ENCODE data around the gene NCOR2.

The NCOR2 gene

GRCh38 chr12:124577374-124577773, 10.0 kb upstream of the NCOR2 start:
- DNase-seq (ENCODE audit: low read depth in 1 of 2, low spot score in 1 of 2), result no peak

- DNase-seq (ENCODE audit: low read depth in 1 of 2, low spot score in 1 of 2), result no peak
Observed at GRCh38 chr12:124576061-124576650, 8.7 kb upstream of the NCOR2 start.

- no peak for DNase-seq (ENCODE audit: low read depth in 1 of 2, low spot score in 1 of 2)
Observed at GRCh38 chr12:124573839-124574786, 6.7 kb upstream of the NCOR2 start.

- no peak for DNase-seq (ENCODE audit: low read depth in 1 of 2, low spot score in 1 of 2)
Observed at GRCh38 chr12:124571556-124571955, 4.1 kb upstream of the NCOR2 start.

GRCh38 chr12:124570810-124571209, 3.4 kb upstream of the NCOR2 start:
- DNase-seq (ENCODE audit: low read depth in 1 of 2, low spot score in 1 of 2), result no peak

GRCh38 chr12:124569375-124570148, 2.1 kb upstream of the NCOR2 start:
- no peak for DNase-seq (ENCODE audit: low read depth in 1 of 2, low spot score in 1 of 2)

GRCh38 chr12:124568431-124569374, 1.3 kb upstream of the NCOR2 start:
- DNase-seq (ENCODE audit: low read depth in 1 of 2, low spot score in 1 of 2), result no peak

GRCh38 chr12:124567673-124568373, 411 bp upstream of the NCOR2 start:
- peak; percentile 55 to 70 for DNase-seq (ENCODE audit: low read depth in 1 of 2, low spot score in 1 of 2)

- peak; percentile 30 to 47 for DNase-seq (ENCODE audit: low read depth in 1 of 2, low spot score in 1 of 2)
Observed at GRCh38 chr12:124566161-124566996, 1.0 kb downstream of the NCOR2 start.

GRCh38 chr12:124565656-124566160, 1.7 kb downstream of the NCOR2 start:
- DNase-seq (ENCODE audit: low read depth in 1 of 2, low spot score in 1 of 2), result no peak

- no peak for DNase-seq (ENCODE audit: low read depth in 1 of 2, low spot score in 1 of 2)
Observed at GRCh38 chr12:124564971-124565491, 2.4 kb downstream of the NCOR2 start.

GRCh38 chr12:124564232-124564958, 3.0 kb downstream of the NCOR2 start:
- no peak for DNase-seq (ENCODE audit: low read depth in 1 of 2, low spot score in 1 of 2)

- DNase-seq (ENCODE audit: low read depth in 1 of 2, low spot score in 1 of 2), result no peak
Observed at GRCh38 chr12:124563809-124564208, 3.6 kb downstream of the NCOR2 start.

GRCh38 chr12:124563401-124563800, 4.0 kb downstream of the NCOR2 start:
- DNase-seq (ENCODE audit: low read depth in 1 of 2, low spot score in 1 of 2), result no peak

- no peak for DNase-seq (ENCODE audit: low read depth in 1 of 2, low spot score in 1 of 2)
Observed at GRCh38 chr12:124562796-124563181, 4.6 kb downstream of the NCOR2 start.

- no peak for DNase-seq (ENCODE audit: low read depth in 1 of 2, low spot score in 1 of 2)
Observed at GRCh38 chr12:124562018-124562795, 5.2 kb downstream of the NCOR2 start.

- no peak for DNase-seq (ENCODE audit: low read depth in 1 of 2, low spot score in 1 of 2)
Observed at GRCh38 chr12:124561231-124561630, 6.2 kb downstream of the NCOR2 start.
